SH-SY5Y (cell line): ENCODE measurements around the gene CARD19.

Experiments used
- GATA2 ChIP-seq: IDR thresholded peaks from 2 replicates; pipeline ENCODE4 v1.6.1; 2011; ENCODE audit warnings: mild to moderate bottlenecking, low read depth, low read length
- GATA3 ChIP-seq: IDR thresholded peaks from 2 replicates; pipeline ENCODE4 v1.6.1; 2011; ENCODE audit warnings: low read depth, mild to moderate bottlenecking, low read length, moderate library complexity

- no peak for TF ChIP-seq GATA2
- TF ChIP-seq GATA3, result no peak
Measured at GRCh38 chr9:93096811-93097382, 880 bp downstream of the CARD19 start.
